Tibial nerve (tissue), 4 donors: ENCODE results near the gene RBMS3. TPM values are rescaled to one million over a fixed set of nuclear protein-coding genes. Genes with fewer than 3 reads are reported as not detected.

Experiments
- DNase-seq, 2 donors: peaks; one replicate each; pipeline ENCODE4 v3.0.0-alpha.2; 2019; ENCODE audit warnings: low spot score in 2 of 2
- H3K27ac ChIP-seq, 4 donors: fragments of 200-600 bp; sonication (generic) in 3 of 4; one replicate each; pipeline ENCODE4 v1.5.1; 2017 to 2019; ENCODE audit warnings: mild to moderate bottlenecking in 1 of 4
- H3K27me3 ChIP-seq, 2 donors: fragments of 200-600 bp; sonication (generic) in 1 of 2; one replicate each; pipeline versions ENCODE4 v1.5.1 to v1.6.0; 2017 to 2019
- H3K36me3 ChIP-seq, 3 donors: fragments of 200-600 bp; sonication (generic); one replicate each; pipeline ENCODE4 v1.5.1; 2018 to 2019
- H3K4me1 ChIP-seq, 4 donors: fragments of 200-600 bp; sonication (generic) in 3 of 4; one replicate each; pipeline ENCODE4 v1.5.1; 2017 to 2019
- H3K4me3 ChIP-seq, 4 donors: fragments of 200-600 bp; sonication (generic) in 3 of 4; one replicate each; pipeline ENCODE4 v1.5.1; 2017 to 2019; ENCODE audit warnings: mild to moderate bottlenecking in 1 of 4, moderate library complexity in 1 of 4
- H3K9me3 ChIP-seq, 4 donors: fragments of 200-600 bp; sonication (generic) in 3 of 4; one replicate each; pipeline ENCODE4 v1.5.1; 2017 to 2019
- CTCF ChIP-seq, 5 experiments: fragments of 200-600 bp in 3 of 5; fragments of 450-650 bp in 2 of 5; sonication (generic) in 3 of 5; IDR thresholded peaks; one replicate each; pipeline ENCODE4 v1.5.1; 2016 to 2019; ENCODE audit warnings: antibody characterized with exemption in 5 of 5, mild to moderate bottlenecking in 3 of 5, moderate library complexity in 2 of 5
- EP300 ChIP-seq, 2 donors: sonication (generic); formaldehyde crosslinking; IDR thresholded peaks; one replicate each; pipeline ENCODE4 v1.6.1; 2017; ENCODE audit warnings: antibody characterized with exemption in 2 of 2, mild to moderate bottlenecking in 1 of 2
- POLR2A ChIP-seq, 2 donors: fragments of 450-650 bp; IDR thresholded peaks; one replicate each; pipeline ENCODE4 v1.6.1; 2017; ENCODE audit warnings: antibody characterized with exemption in 2 of 2, mild to moderate bottlenecking in 2 of 2, moderate library complexity in 2 of 2
- WGBS, 2 donors: methylation state at CpG; one replicate each; pipeline ENCODE4 v1.1.5; 2018; 5-methylcytosine and 5-hydroxymethylcytosine counted together
- total RNA-seq, 4 donors: library from RNA; depleted of rRNA; stranded (reverse); fragments of >200 nt; gene quantifications; one replicate each; pipeline ENCODE4 v1.1.0, GENCODE V29; 2016

Gene RBMS3
- total RNA-seq, 4 donors from 2014 or later: 157 to 175 (median 161) TPM

- H3K27ac ChIP-seq: no peak overlapping the region
- no peak overlapping the region for H3K4me3 ChIP-seq
- no peak for DNase-seq
- H3K9me3 ChIP-seq: no peaks in the 10 kb centered on the region
- 88 to 94% methylated on average over 2 of the region's 2 CpGs for WGBS, 2 donors
- TF ChIP-seq CTCF (IDR thresholded peaks at IDR 0.05) (no peak), EP300 (IDR thresholded peaks at IDR 0.05) (no peak)
- no peaks in the 10 kb centered on the region for H3K36me3 ChIP-seq
- H3K4me1 ChIP-seq: peaks cover 0 to 22% (median 0%) of the 10 kb centered on the region in 4 donors
- H3K27me3 ChIP-seq: no peaks in the 10 kb centered on the region
Observed at GRCh38 chr3:29605845-29606244, 325.0 kb downstream of the RBMS3 start.

- H3K36me3 ChIP-seq: no peaks in the 10 kb centered on the region
- H3K9me3 ChIP-seq: no peaks in the 10 kb centered on the region
- no peak overlapping the region for H3K27ac ChIP-seq
- no peaks in the 10 kb centered on the region for H3K27me3 ChIP-seq
- TF ChIP-seq POLR2A (IDR thresholded peaks at IDR 0.05) (no peak), CTCF (IDR thresholded peaks at IDR 0.05) (no peak), EP300 (IDR thresholded peaks at IDR 0.05) (no peak)
- H3K4me3 ChIP-seq: no peak overlapping the region
- peaks cover 0 to 27% (median 0%) of the 10 kb centered on the region in 4 donors for H3K4me1 ChIP-seq
- DNase-seq: no peak
Observed at GRCh38 chr3:29606416-29606815, 325.5 kb downstream of the RBMS3 start.

GRCh38 chr3:29608414-29609327 lies 327.8 kb downstream of the RBMS3 start:
- no peaks in the 10 kb centered on the region for H3K36me3 ChIP-seq
- TF ChIP-seq POLR2A (IDR thresholded peaks at IDR 0.05) (no peak), EP300 (IDR thresholded peaks at IDR 0.05) (no peak), CTCF (IDR thresholded peaks at IDR 0.05) (no peak)
- H3K27me3 ChIP-seq: no peaks in the 10 kb centered on the region

GRCh38 chr3:29609328-29609811 lies 328.5 kb downstream of the RBMS3 start:
- no peak overlapping the region for H3K4me3 ChIP-seq
- no peaks in the 10 kb centered on the region for H3K27me3 ChIP-seq
- no peak for TF ChIP-seq CTCF (IDR thresholded peaks at IDR 0.05)
- no peak for TF ChIP-seq EP300 (IDR thresholded peaks at IDR 0.05)
- TF ChIP-seq POLR2A (IDR thresholded peaks at IDR 0.05): no peak
- peaks cover 0 to 34% (median 0%) of the 10 kb centered on the region in 4 donors for H3K4me1 ChIP-seq
- no peak for DNase-seq
- H3K36me3 ChIP-seq: no peaks in the 10 kb centered on the region
- H3K9me3 ChIP-seq: no peaks in the 10 kb centered on the region
- H3K27ac ChIP-seq: no peak overlapping the region

More at GRCh38 chr3:29608414-29609327, 327.8 kb downstream of the RBMS3 start:
- whole genome bisulfite sequencing, 2 donors: 83 to 86% methylated on average over 3 of the region's 3 CpGs
- Histone ChIP-seq H3K9me3 (no peaks in the 10 kb centered on the region), H3K4me1 (peaks cover 0 to 34% (median 0%) of the 10 kb centered on the region in 4 donors), H3K4me3 (no peak overlapping the region), H3K27ac (no peak overlapping the region)
- no peak for DNase-seq

- Histone ChIP-seq H3K9me3 (no peaks in the 10 kb centered on the region), H3K4me3 (no peak overlapping the region), H3K27me3 (no peaks in the 10 kb centered on the region), H3K27ac (no peak overlapping the region), H3K4me1 (peaks cover 0 to 33% (median 0%) of the 10 kb centered on the region in 4 donors), H3K36me3 (no peaks in the 10 kb centered on the region)
- no peak for DNase-seq
- no peak for TF ChIP-seq EP300 (IDR thresholded peaks at IDR 0.05)
- no peak for TF ChIP-seq POLR2A (IDR thresholded peaks at IDR 0.05)
- no peak for TF ChIP-seq CTCF (IDR thresholded peaks at IDR 0.05)
Observed at GRCh38 chr3:29610781-29611180, 329.9 kb downstream of the RBMS3 start.
